OCI-LY1 (cell line): Measurements from ENCODE around the gene ZNF223.

Experiments used
- H2AFZ ChIP-seq: fragments of 200-600 bp; sonication (generic), shearing (Covaris generic); 2 replicates; pipeline ENCODE4 v1.6.0; 2014; ENCODE audit warnings: antibody characterized with exemption, mild to moderate bottlenecking, low read length
- H3F3A ChIP-seq: fragments of 200-600 bp; sonication (generic), shearing (Covaris generic); 2 replicates; pipeline ENCODE4 v1.6.0; 2014; ENCODE audit warnings: mild to moderate bottlenecking, antibody characterized with exemption, low read length, moderate library complexity; ENCODE audit not compliant: insufficient read depth
- H3K27ac ChIP-seq: fragments of 200-600 bp; sonication (generic); 2 replicates; pipeline ENCODE4 v1.5.1; 2014; ENCODE audit warnings: low read length, mixed run types, mild to moderate bottlenecking, low read depth; ENCODE audit not compliant: poor library complexity, severe bottlenecking
- H3K27me3 ChIP-seq: fragments of 200-600 bp; sonication (generic); 2 replicates; pipeline ENCODE4 v1.6.0; 2014; ENCODE audit warnings: antibody characterized with exemption, mild to moderate bottlenecking, low read length, moderate library complexity; ENCODE audit not compliant: insufficient read depth
- H3K36me3 ChIP-seq: fragments of 200-600 bp; sonication (generic); 2 replicates; pipeline ENCODE4 v1.6.1; 2014; ENCODE audit warnings: mild to moderate bottlenecking, antibody characterized with exemption, low read length, moderate library complexity, mixed read lengths; ENCODE audit not compliant: insufficient read depth
- H3K4me1 ChIP-seq: fragments of 200-600 bp; sonication (generic); 2 replicates; pipeline ENCODE4 v1.5.1; 2014; ENCODE audit warnings: mild to moderate bottlenecking, low read length, moderate library complexity; ENCODE audit not compliant: insufficient read depth, severe bottlenecking
- H3K4me2 ChIP-seq: fragments of 200-600 bp; sonication (generic), shearing (Covaris generic); 2 replicates; pipeline ENCODE4 v1.6.1; 2014; ENCODE audit warnings: low read length
- H3K4me3 ChIP-seq: fragments of 200-600 bp; sonication (generic); 2 replicates; pipeline ENCODE4 v1.5.1; 2014; ENCODE audit warnings: low read length, low read depth, mild to moderate bottlenecking, mixed read lengths; ENCODE audit not compliant: poor library complexity, severe bottlenecking
- H3K79me2 ChIP-seq: fragments of 200-600 bp; shearing (Covaris generic); 2 replicates; pipeline ENCODE4 v1.6.1; 2016; ENCODE audit warnings: mixed run types, low read length, mixed read lengths; ENCODE audit not compliant: insufficient read depth
- H3K9ac ChIP-seq: fragments of 200-600 bp; sonication (generic), shearing (Covaris generic); 2 replicates; pipeline ENCODE4 v1.6.1; 2014; ENCODE audit warnings: mild to moderate bottlenecking, low read length, mixed read lengths
- H3K9me2 ChIP-seq: fragments of 200-600 bp; sonication (generic), shearing (Covaris generic); 2 replicates; pipeline ENCODE4 v1.6.1; 2014; ENCODE audit warnings: low read depth, mild to moderate bottlenecking, low read length, mixed read lengths
- H3K9me3 ChIP-seq: fragments of 200-600 bp; shearing (Covaris generic); 2 replicates; pipeline ENCODE4 v1.6.1; 2014; ENCODE audit warnings: low read length, mixed read lengths
- H4K20me1 ChIP-seq: fragments of 200-600 bp; sonication (generic), shearing (Covaris generic); 2 replicates; pipeline ENCODE4 v1.6.0; 2016; ENCODE audit warnings: mild to moderate bottlenecking, low read length; ENCODE audit not compliant: insufficient read depth
- EZH2 ChIP-seq: fragments of 200-600 bp; sonication (generic), shearing (Covaris generic); IDR thresholded peaks from 2 replicates; pipeline ENCODE4 v1.8.0; 2017; ENCODE audit warnings: borderline replicate concordance, mixed run types, mild to moderate bottlenecking, antibody characterized with exemption, low read length, moderate library complexity, mixed read lengths
- TF ChIP-seq, protein P1 (sequence below): fragments of 200-600 bp; sonication (generic), shearing (Covaris generic); IDR thresholded peaks from 2 replicates; pipeline ENCODE4 v1.5.1; 2017; ENCODE audit warnings: mild to moderate bottlenecking, antibody characterized with exemption, low read length, moderate library complexity, mixed read lengths

ZNF223 gene

GRCh38 chr19:44111910-44112463, 60.2 kb downstream of the ZNF223 start:
- Histone ChIP-seq H3F3A (no peaks in the 10 kb centered on the region), H3K36me3 (peaks cover 18% of the 10 kb centered on the region), H2AFZ (no peak overlapping the region), H3K4me2 (no peak overlapping the region), H3K79me2 (no peaks in the 10 kb centered on the region), H3K27me3 (no peaks in the 10 kb centered on the region), H4K20me1 (no peaks in the 10 kb centered on the region), H3K9me2 (no peaks in the 10 kb centered on the region), H3K4me3 (no peak overlapping the region), H3K4me1 (peaks cover 7% of the 10 kb centered on the region), H3K27ac (no peak overlapping the region), H3K9ac (no peak overlapping the region), H3K9me3 (peaks cover 28% of the 10 kb centered on the region)
- TF ChIP-seq EZH2, result no peak
- TF ChIP-seq, protein P1, sequence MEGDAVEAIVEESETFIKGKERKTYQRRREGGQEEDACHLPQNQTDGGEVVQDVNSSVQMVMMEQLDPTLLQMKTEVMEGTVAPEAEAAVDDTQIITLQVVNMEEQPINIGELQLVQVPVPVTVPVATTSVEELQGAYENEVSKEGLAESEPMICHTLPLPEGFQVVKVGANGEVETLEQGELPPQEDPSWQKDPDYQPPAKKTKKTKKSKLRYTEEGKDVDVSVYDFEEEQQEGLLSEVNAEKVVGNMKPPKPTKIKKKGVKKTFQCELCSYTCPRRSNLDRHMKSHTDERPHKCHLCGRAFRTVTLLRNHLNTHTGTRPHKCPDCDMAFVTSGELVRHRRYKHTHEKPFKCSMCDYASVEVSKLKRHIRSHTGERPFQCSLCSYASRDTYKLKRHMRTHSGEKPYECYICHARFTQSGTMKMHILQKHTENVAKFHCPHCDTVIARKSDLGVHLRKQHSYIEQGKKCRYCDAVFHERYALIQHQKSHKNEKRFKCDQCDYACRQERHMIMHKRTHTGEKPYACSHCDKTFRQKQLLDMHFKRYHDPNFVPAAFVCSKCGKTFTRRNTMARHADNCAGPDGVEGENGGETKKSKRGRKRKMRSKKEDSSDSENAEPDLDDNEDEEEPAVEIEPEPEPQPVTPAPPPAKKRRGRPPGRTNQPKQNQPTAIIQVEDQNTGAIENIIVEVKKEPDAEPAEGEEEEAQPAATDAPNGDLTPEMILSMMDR, result no peak

GRCh38 chr19:44112802-44113137, 60.9 kb downstream of the ZNF223 start:
- TF ChIP-seq, protein P1, result no peak
- no peak for TF ChIP-seq EZH2
- Histone ChIP-seq H2AFZ (0 out of 2 replicates have a peak overlapping the region, but pooled peaks have one; percentile 27), H4K20me1 (no peaks in the 10 kb centered on the region), H3K36me3 (peaks cover 10% of the 10 kb centered on the region), H3K79me2 (no peaks in the 10 kb centered on the region), H3K27ac (no peak overlapping the region), H3K4me3 (peak overlapping the region; percentile 71), H3K4me1 (peaks cover 7% of the 10 kb centered on the region), H3K9me2 (no peaks in the 10 kb centered on the region), H3F3A (no peaks in the 10 kb centered on the region), H3K27me3 (no peaks in the 10 kb centered on the region), H3K9ac (peak overlapping the region; percentile 60; the same call in 1 of the 2 replicates), H3K9me3 (peaks cover 20% of the 10 kb centered on the region; the same call in 1 of the 2 replicates), H3K4me2 (peak overlapping the region; percentile 68)

DNA sequence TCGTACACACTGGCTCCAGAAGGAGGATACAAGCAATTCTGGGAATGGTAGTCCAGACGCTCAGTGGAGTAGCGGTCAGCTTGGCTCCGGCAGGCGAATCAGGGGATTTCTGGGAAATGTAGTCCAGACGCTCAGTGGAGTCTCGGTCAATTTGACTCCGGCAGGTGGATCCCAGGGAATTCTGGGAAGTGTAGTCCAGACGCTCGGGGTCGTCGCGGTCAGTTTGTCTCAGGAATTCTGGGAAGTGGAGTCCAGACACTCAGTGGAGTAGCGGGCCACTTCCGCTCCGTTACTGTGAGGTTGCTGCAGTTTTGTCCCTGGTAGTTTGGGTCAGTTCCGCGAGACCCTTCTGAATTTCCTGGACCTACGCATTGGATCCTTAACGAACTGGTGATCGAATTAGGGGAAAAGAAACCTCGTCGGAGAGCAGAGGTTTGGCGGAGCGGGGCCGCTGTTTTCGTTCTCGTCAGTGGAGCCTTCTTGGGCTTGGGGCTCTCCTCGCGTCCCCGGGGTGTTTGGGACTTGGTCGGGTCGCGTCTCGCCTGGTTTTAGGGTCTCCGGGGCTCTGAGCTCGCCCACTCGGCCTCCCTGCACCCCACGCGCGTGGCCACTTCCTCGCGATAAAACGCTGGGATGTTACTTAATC, 61.4 kb downstream of the ZNF223 start, which contains the start of gene ZNF225:
Gene ZNF225, plus strand, starts transcription at position 262 of the 646 bp plus-strand sequence. CDS start 2,429 bp downstream, outside the sequence.
- no peaks in the 10 kb centered on the region for H3K9me2 ChIP-seq
- H3K27ac ChIP-seq, result no peak within 1 kb of the TSS
- TF ChIP-seq, protein P1, result no peak
- no peak for TF ChIP-seq EZH2
- H3K9ac ChIP-seq, result peak within 1 kb of the TSS; percentile 60
- 0 out of 2 replicates have a peak within 1 kb of the TSS, but pooled peaks have one; percentile 27 for H2AFZ ChIP-seq
- H3K4me3 ChIP-seq, result peak within 1 kb of the TSS; percentile 71
- H3K4me2 ChIP-seq, result peak within 1 kb of the TSS; percentile 68
- no peaks in the 10 kb centered on the region for H4K20me1 ChIP-seq
- H3F3A ChIP-seq, result no peaks in the 10 kb centered on the region
- H3K36me3 ChIP-seq, result peaks cover 5% of the 10 kb centered on the region
- H3K79me2 ChIP-seq, result no peaks in the 10 kb centered on the region
- peaks cover 7% of the 10 kb centered on the region for H3K4me1 ChIP-seq
- H3K9me3 ChIP-seq, result peaks cover 16% of the 10 kb centered on the region; the same call in 1 of the 2 replicates
- no peaks in the 10 kb centered on the region for H3K27me3 ChIP-seq
